KMS-11 (cell line): ENCODE measurements around the gene SYTL3.
"Not testable (repeated sequence)": the region's sequence is repeated elsewhere in the genome, so short reads cannot be mapped to it uniquely, and the experiment has no call there.

Experiments used
- H2AFZ ChIP-seq: fragments of 200-600 bp; sonication (generic); 2 replicates; pipeline ENCODE4 v1.6.1; 2016; ENCODE audit warnings: antibody characterized with exemption, mixed run types, low read depth
- H3K27ac ChIP-seq: fragments of 200-600 bp; sonication (generic); 2 replicates; pipeline ENCODE4 v1.6.1; 2016; ENCODE audit warnings: mild to moderate bottlenecking, mixed run types
- H3K27me3 ChIP-seq: fragments of 200-600 bp; sonication (generic); 2 replicates; pipeline ENCODE4 v1.6.1; 2017; ENCODE audit warnings: mild to moderate bottlenecking, low read depth, mixed run types, moderate library complexity; ENCODE audit not compliant: insufficient read depth
- H3K36me3 ChIP-seq: fragments of 200-600 bp; sonication (generic); 2 replicates; pipeline ENCODE4 v1.6.1; 2017; ENCODE audit warnings: mild to moderate bottlenecking, mixed run types; ENCODE audit not compliant: insufficient read depth
- H3K4me1 ChIP-seq: fragments of 200-600 bp; sonication (generic); 2 replicates; pipeline ENCODE4 v1.6.1; 2016; ENCODE audit warnings: mild to moderate bottlenecking, low read depth, mixed run types; ENCODE audit not compliant: poor library complexity, severe bottlenecking
- H3K4me2 ChIP-seq: fragments of 200-600 bp; sonication (generic); 2 replicates; pipeline ENCODE4 v1.7.0; 2016; ENCODE audit warnings: mild to moderate bottlenecking, mixed run types
- H3K4me3 ChIP-seq: fragments of 200-600 bp; sonication (generic); IDR thresholded peaks from 2 replicates; pipeline ENCODE4 v1.6.1; 2017; ENCODE audit warnings: low read depth, low read length, mixed read lengths; ENCODE audit not compliant: insufficient read depth
- H3K79me2 ChIP-seq: fragments of 200-600 bp; sonication (generic); 2 replicates; pipeline ENCODE4 v1.6.1; 2016; ENCODE audit warnings: low read depth, mixed run types; ENCODE audit not compliant: insufficient read depth
- H3K9ac ChIP-seq: fragments of 200-600 bp; sonication (generic); 2 replicates; pipeline ENCODE4 v1.6.1; 2016; ENCODE audit warnings: mild to moderate bottlenecking, mixed run types
- H4K20me1 ChIP-seq: fragments of 200-600 bp; sonication (generic); 2 replicates; pipeline ENCODE4 v1.6.1; 2016; ENCODE audit warnings: mild to moderate bottlenecking, mixed run types; ENCODE audit not compliant: insufficient read depth
- TF ChIP-seq, protein P1 (sequence below): fragments of 200-600 bp; sonication (generic); conservative IDR thresholded peaks from 2 replicates; pipeline ENCODE4 v1.6.1; 2017; ENCODE audit warnings: low read depth, mild to moderate bottlenecking, antibody characterized with exemption, low read length, moderate library complexity, mixed read lengths

The SYTL3 gene

DNA sequence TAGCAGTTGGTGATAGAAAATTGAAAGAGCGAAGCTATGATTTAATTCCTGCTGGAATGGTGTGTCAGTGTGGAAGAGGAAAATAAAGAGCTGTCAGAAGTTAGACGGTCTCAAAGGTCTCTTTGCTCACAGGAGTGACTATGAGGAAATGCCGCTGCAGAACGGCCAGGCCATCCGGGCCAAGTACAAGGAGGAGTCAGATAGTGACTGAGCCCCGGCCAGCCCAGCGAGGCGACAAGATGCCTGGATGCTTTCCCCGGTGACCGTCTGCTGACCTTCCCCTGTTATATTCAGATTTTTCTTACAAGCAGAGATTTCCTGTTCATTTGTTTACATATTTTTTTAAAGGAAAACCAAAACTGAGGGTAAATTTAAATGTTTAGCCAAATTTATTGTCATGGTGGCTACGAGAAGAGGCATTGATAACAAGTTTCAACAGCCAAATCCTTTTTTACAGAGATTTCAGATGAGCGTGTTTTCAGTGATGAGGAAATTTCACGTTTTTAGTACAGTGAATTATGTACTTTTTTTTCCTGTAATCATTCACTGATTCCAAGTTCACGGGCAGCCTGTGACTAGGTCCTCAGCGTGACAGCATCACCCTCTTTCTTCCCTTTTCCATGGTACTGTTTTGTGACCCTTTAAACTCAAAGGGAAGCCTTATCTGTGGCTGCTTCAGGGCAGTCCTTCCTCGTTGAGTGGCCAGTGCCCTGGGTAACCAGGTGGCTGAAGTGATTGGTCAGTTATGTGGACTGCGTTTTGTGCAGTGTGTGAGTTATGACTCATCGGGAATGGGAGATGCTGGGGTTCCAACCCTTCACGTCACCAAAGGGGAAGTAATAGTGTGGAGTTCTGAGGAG lies 17.9 kb upstream of the SYTL3 start:
- Histone ChIP-seq H3K4me1 (peaks cover 13% of the 10 kb centered on the region), H3K4me2 (no peak overlapping the region), H3K36me3 (no peaks in the 10 kb centered on the region), H2AFZ (no peak overlapping the region), H3K27me3 (no peaks in the 10 kb centered on the region), H3K79me2 (no peaks in the 10 kb centered on the region), H4K20me1 (no peaks in the 10 kb centered on the region), H3K9ac (no peak overlapping the region), H3K27ac (no peak overlapping the region), H3K4me3 (no peak overlapping the region)
- TF ChIP-seq, protein P1, sequence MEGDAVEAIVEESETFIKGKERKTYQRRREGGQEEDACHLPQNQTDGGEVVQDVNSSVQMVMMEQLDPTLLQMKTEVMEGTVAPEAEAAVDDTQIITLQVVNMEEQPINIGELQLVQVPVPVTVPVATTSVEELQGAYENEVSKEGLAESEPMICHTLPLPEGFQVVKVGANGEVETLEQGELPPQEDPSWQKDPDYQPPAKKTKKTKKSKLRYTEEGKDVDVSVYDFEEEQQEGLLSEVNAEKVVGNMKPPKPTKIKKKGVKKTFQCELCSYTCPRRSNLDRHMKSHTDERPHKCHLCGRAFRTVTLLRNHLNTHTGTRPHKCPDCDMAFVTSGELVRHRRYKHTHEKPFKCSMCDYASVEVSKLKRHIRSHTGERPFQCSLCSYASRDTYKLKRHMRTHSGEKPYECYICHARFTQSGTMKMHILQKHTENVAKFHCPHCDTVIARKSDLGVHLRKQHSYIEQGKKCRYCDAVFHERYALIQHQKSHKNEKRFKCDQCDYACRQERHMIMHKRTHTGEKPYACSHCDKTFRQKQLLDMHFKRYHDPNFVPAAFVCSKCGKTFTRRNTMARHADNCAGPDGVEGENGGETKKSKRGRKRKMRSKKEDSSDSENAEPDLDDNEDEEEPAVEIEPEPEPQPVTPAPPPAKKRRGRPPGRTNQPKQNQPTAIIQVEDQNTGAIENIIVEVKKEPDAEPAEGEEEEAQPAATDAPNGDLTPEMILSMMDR = no peak

DNA sequence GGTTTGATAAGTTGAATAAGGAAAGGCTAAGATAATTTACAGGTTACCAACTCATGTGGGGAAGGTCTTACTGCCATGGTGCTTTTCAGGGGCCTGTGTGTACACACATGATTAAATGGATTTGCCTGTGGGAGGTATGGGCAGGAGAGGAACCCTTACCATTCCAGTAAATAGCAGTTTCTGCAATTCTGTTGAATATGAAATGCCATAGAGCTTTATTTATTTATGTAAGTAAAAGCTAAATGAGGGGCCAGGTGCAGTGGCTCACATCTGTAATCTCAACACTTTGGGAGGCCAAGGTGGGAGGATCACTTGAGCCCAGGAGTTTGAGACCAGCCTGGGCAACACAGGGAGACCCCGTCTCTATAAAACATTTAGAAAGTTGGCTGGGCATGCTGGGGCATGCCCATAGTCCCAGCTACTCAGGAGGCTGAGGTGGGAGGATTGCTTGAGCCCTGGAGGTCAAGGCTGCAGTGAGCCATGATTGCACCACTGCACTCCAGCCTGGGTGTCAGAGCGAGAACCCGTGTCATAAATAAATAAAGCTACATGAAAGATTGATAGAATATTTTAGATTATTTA lies 17.2 kb upstream of the SYTL3 start:
- not testable (repeated sequence) for H3K4me3 ChIP-seq, H3K79me2 ChIP-seq, H3K27ac ChIP-seq, H3K4me2 ChIP-seq, H4K20me1 ChIP-seq, H3K9ac ChIP-seq, H3K27me3 ChIP-seq, H2AFZ ChIP-seq, H3K36me3 ChIP-seq
- peaks cover 13% of the 10 kb centered on the region for H3K4me1 ChIP-seq

DNA sequence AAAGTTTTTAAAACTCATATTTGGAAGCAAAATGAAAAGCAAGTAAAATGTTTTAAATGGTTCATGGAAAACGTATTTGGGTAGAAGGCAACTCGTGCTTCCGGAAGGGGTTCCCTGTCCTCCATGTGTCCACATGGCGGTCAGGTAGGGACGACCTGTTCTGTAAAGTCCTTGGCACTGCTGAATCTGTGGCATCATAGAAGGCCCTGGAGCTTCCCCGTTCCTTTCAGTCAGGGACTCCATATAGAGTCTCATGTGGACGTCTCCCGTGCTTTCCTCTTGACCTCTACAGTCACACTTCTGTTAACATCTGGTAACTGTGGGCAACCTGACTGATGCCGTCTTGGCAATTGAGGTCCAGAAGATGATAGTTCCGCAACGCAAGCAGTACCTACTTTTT lies 16.7 kb upstream of the SYTL3 start:
- Histone ChIP-seq H3K4me1 (peaks cover 13% of the 10 kb centered on the region), H3K27ac (no peak overlapping the region), H2AFZ (no peak overlapping the region), H3K4me3 (no peak overlapping the region), H3K9ac (no peak overlapping the region), H3K27me3 (no peaks in the 10 kb centered on the region), H3K36me3 (no peaks in the 10 kb centered on the region), H4K20me1 (no peaks in the 10 kb centered on the region), H3K4me2 (no peak overlapping the region), H3K79me2 (no peaks in the 10 kb centered on the region)
- TF ChIP-seq, protein P1 = no peak

DNA sequence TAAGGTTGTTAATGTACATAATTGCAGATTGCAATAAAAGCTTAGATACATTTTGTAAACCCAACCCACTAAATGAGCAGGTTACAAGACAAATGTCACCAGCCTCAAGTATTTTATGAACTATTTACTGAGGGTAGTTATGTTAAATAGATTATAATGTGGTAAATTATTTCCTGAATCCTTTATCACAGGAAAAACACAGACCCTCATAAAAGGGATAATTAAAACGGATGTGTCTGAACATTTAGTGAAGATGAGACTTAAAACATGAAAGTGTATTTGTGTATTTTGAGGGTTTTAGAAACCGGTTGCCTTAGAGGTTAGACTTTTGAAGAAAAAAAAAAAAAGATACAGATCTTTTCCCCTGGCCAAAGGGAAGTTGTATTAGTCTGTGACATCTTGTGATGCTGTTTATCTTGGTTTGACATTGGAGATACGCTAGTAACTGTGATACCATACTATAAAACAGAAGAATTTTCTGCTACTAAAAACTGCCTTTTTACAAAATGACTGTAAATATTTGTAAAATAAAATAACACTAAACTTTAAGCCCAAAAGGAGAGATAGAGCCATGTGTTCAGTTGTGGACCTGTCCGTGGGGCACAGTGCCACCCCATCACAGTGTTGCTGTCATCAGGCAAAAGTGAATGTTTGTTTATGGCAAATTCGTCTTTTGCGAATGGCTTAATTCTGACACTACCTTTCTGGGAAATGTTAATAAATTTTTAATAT lies 15.0 kb upstream of the SYTL3 start:
- TF ChIP-seq, protein P1 = no peak
- Histone ChIP-seq H3K27ac (no peak overlapping the region), H2AFZ (no peak overlapping the region), H4K20me1 (no peaks in the 10 kb centered on the region), H3K4me3 (no peak overlapping the region), H3K79me2 (no peaks in the 10 kb centered on the region), H3K4me1 (peaks cover 4% of the 10 kb centered on the region), H3K4me2 (no peak overlapping the region), H3K9ac (no peak overlapping the region), H3K27me3 (no peaks in the 10 kb centered on the region), H3K36me3 (no peaks in the 10 kb centered on the region)
